DND-41 (cell line): ENCODE results near the gene AUTS2.

Experiments used
- ATAC-seq: fragments of 200-7000 bp; cut with Tn5 transposase; 3 replicates; pipeline ENCODE4 v1.9.1; 2021; ENCODE audit warnings: low read depth; ENCODE audit not compliant: insufficient read depth
- DNase-seq: peaks from one replicate; pipeline ENCODE4 v3.0.0-alpha.2; 2020
- H2AFZ ChIP-seq: 2 replicates; pipeline ENCODE4 v1.6.0; 2012; ENCODE audit warnings: low read depth, low read length
- H3K27ac ChIP-seq: 2 replicates; pipeline ENCODE4 v1.5.1; 2012; ENCODE audit warnings: low read length, inconsistent platforms
- H3K27me3 ChIP-seq: fragments of 200-600 bp; sonication (generic); 2 replicates; pipeline ENCODE4 v1.6.0; 2012; ENCODE audit warnings: low read length, mild to moderate bottlenecking, inconsistent platforms; ENCODE audit not compliant: insufficient read depth, poor library complexity
- H3K36me3 ChIP-seq: 2 replicates; pipeline ENCODE4 v1.5.1; 2012; ENCODE audit warnings: low read length, inconsistent platforms; ENCODE audit not compliant: insufficient read depth
- H3K4me1 ChIP-seq: 2 replicates; pipeline ENCODE4 v1.5.1; 2012; ENCODE audit warnings: mild to moderate bottlenecking, low read length; ENCODE audit not compliant: insufficient read depth
- H3K4me2 ChIP-seq: 2 replicates; pipeline ENCODE4 v1.6.0; 2012; ENCODE audit warnings: mild to moderate bottlenecking, moderate library complexity, low read length, inconsistent platforms; ENCODE audit not compliant: insufficient read depth
- H3K4me3 ChIP-seq, 2 experiments: fragments of 200-600 bp in 1 of 2; shearing (Covaris generic) in 1 of 2; 2 replicates each; pipeline ENCODE4 v1.5.1; 2012 to 2016; ENCODE audit warnings: inconsistent platforms in 2 of 2, low read length in 2 of 2, mild to moderate bottlenecking in 2 of 2, low read depth in 1 of 2, moderate library complexity in 1 of 2
- H3K79me2 ChIP-seq: 2 replicates; pipeline ENCODE4 v1.6.0; 2012; ENCODE audit warnings: low read length, inconsistent platforms; ENCODE audit not compliant: insufficient read depth
- H3K9ac ChIP-seq: 2 replicates; pipeline ENCODE4 v1.6.0; 2012; ENCODE audit warnings: low read depth, mild to moderate bottlenecking, inconsistent platforms, low read length, moderate library complexity
- H3K9me3 ChIP-seq: 2 replicates; pipeline ENCODE4 v1.5.1; 2012; ENCODE audit warnings: low read length, moderate library complexity, mild to moderate bottlenecking, inconsistent platforms; ENCODE audit not compliant: insufficient read depth, severe bottlenecking
- H4K20me1 ChIP-seq: 2 replicates; pipeline ENCODE4 v1.6.0; 2012; ENCODE audit warnings: low read length; ENCODE audit not compliant: insufficient read depth
- CTCF ChIP-seq: IDR thresholded peaks from 2 replicates; pipeline ENCODE4 v1.5.1; 2012; ENCODE audit warnings: borderline replicate concordance, low read length, moderate library complexity, mild to moderate bottlenecking; ENCODE audit not compliant: poor library complexity, severe bottlenecking; ENCODE audit errors: extremely low read depth
- EZH2 ChIP-seq: IDR thresholded peaks from 3 replicates; pipeline ENCODE4 v1.6.1; 2012; ENCODE audit warnings: borderline replicate concordance, low read depth, mild to moderate bottlenecking, moderate library complexity, low read length, inconsistent platforms; ENCODE audit not compliant: severe bottlenecking

Gene AUTS2

DNA sequence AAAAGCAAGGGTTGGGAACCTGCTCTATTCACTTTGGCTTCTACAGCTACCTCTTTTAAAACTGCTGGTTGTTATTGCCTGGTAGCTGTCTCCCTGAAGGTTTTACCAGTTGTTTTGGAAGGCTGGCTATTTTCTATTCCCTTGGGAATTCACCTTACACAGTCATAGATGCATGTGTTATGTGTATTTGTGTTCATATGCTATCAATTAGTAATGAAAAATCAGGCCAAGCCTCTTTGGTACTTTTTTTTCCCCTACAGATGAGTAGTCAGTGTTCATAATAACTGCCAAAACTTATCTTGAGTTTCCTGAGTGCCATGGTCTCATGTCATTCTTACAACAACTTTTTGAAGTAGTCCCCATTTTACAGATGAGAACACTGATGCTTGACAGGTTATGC lies 795.7 kb downstream of the AUTS2 start:
- H4K20me1 ChIP-seq = no peaks in the 10 kb centered on the region; the same call in 1 of the 2 replicates
- H3K9me3 ChIP-seq = no peaks in the 10 kb centered on the region
- H3K36me3 ChIP-seq = no peaks in the 10 kb centered on the region
- no peak overlapping the region for H3K27ac ChIP-seq
- H3K4me1 ChIP-seq = no peaks in the 10 kb centered on the region
- DNase-seq (no peak), ATAC-seq (no peak)
- no peak for TF ChIP-seq EZH2
- no peak for TF ChIP-seq CTCF
- no peak overlapping the region for H3K4me3 ChIP-seq
- H2AFZ ChIP-seq = no peak overlapping the region
- no peak overlapping the region for H3K9ac ChIP-seq
- no peak overlapping the region for H3K4me2 ChIP-seq
- H3K27me3 ChIP-seq = no peaks in the 10 kb centered on the region
- no peaks in the 10 kb centered on the region for H3K79me2 ChIP-seq

DNA sequence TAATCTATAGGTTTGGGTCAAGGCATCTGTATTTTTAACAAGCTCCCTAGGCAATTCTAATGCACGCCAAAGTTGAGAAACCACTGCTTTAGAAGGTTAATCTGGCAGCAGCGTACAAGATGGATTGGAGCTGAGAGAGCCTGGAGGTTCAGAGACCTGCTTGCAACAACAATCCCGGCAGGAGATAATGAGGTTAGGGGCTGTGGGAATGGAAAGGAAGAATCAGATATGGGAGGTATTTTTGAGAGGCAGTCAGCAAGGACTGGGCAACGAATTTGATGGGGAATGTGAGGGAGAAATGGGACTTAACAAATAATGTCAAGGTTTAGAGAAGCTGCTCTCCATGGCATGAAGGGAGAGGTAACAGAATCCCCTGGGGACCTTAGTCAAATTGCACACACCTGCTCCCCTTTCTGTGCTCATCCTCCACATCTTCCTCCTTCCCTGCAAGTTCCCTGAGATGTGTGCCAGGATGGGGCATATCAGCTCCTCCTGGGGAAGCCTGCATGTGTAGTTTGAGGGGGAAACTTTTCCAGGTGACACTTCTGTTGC lies 802.6 kb downstream of the AUTS2 start:
- H2AFZ ChIP-seq = no peak overlapping the region
- H3K9ac ChIP-seq = no peak overlapping the region
- no peaks in the 10 kb centered on the region for H3K79me2 ChIP-seq
- H3K4me3 ChIP-seq = no peak overlapping the region
- no peaks in the 10 kb centered on the region for H3K36me3 ChIP-seq
- H3K4me1 ChIP-seq = no peaks in the 10 kb centered on the region
- DNase-seq (no peak), ATAC-seq (no peak)
- TF ChIP-seq EZH2 (no peak), CTCF (no peak)
- no peak overlapping the region for H3K27ac ChIP-seq
- H3K4me2 ChIP-seq = no peak overlapping the region
- H3K9me3 ChIP-seq = no peaks in the 10 kb centered on the region
- no peaks in the 10 kb centered on the region for H3K27me3 ChIP-seq
- no peaks in the 10 kb centered on the region for H4K20me1 ChIP-seq

DNA sequence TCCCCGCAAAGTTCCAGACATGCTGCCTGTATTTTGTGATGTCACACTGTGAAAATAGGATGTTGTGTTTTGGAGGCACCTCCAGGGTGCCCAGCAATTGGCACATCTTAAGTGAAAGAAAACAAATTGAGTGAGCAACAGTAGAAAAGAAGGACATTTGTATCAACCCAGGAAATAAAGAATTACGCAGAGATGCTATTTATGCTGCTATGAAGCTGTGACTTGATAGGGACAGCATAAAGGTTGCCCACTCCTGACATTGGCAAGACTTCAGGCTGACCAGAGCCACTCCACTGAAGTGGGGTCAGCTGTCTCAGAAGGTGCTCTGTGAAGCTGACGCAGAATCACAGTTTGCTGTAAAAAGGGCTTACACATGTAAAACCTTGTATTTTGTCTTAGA lies 803.8 kb downstream of the AUTS2 start:
- no peak for TF ChIP-seq CTCF
- no peak for TF ChIP-seq EZH2
- no peak overlapping the region for H3K4me2 ChIP-seq
- H3K27me3 ChIP-seq = no peaks in the 10 kb centered on the region
- DNase-seq (no peak), ATAC-seq (no peak)
- no peaks in the 10 kb centered on the region for H4K20me1 ChIP-seq
- no peaks in the 10 kb centered on the region for H3K79me2 ChIP-seq
- H3K27ac ChIP-seq = no peak overlapping the region
- no peak overlapping the region for H2AFZ ChIP-seq
- H3K4me3 ChIP-seq = no peak overlapping the region
- no peaks in the 10 kb centered on the region for H3K4me1 ChIP-seq
- no peaks in the 10 kb centered on the region for H3K36me3 ChIP-seq
- no peaks in the 10 kb centered on the region for H3K9me3 ChIP-seq
- H3K9ac ChIP-seq = no peak overlapping the region

DNA sequence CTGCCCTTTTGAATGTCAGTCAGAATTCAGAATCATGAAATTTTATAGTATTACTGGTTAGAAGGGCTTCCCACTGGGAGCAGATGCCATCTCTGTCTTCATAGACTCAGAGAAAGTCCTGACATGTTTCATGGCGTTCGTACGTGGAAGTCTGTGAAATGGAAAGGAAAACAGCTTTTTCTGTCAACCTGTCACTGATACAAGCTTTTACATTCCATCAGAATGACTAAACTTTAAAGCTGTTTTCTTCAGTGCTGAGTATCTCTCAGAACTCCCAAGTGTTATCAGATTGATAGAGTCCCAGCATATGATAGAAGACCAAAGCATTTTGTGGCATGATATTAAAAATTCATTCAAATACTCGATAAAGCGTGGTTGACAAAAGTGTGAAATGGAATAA lies 807.0 kb downstream of the AUTS2 start:
- H3K4me2 ChIP-seq = no peak overlapping the region

More for the DNA sequence above, 807.0 kb downstream of the AUTS2 start:
- no peak for TF ChIP-seq CTCF
- no peak for TF ChIP-seq EZH2
- H4K20me1 ChIP-seq = no peaks in the 10 kb centered on the region
- no peak overlapping the region for H3K9ac ChIP-seq
- no peaks in the 10 kb centered on the region for H3K4me1 ChIP-seq
- no peaks in the 10 kb centered on the region for H3K9me3 ChIP-seq
- H3K27me3 ChIP-seq = no peaks in the 10 kb centered on the region
- no peak overlapping the region for H3K4me3 ChIP-seq
- DNase-seq (no peak), ATAC-seq (no peak)
- H2AFZ ChIP-seq = no peak overlapping the region
- no peaks in the 10 kb centered on the region for H3K36me3 ChIP-seq
- no peaks in the 10 kb centered on the region for H3K79me2 ChIP-seq
- no peak overlapping the region for H3K27ac ChIP-seq
